T-cell (primary cell): ENCODE data around the gene MRC2. TPM values are rescaled to one million over a fixed set of nuclear protein-coding genes. Genes with fewer than 3 reads are reported as not detected.

Experiments used
- ATAC-seq, 4 experiments: fragments of 200-7000 bp in 3 of 4; fragments of 150-1000 bp in 1 of 4; cut with Tn5 transposase; replicated peaks in 1 of 4; 1 replicate in 3 of 4; 2 replicates in 1 of 4; pipeline ENCODE4 v1.10.0; 2021; ENCODE audit warnings: moderate library complexity in 3 of 4, mild to moderate bottlenecking in 2 of 4, moderate number of reproducible peaks in 1 of 4
- CTCF ChIA-PET, 2 donors: fragments of 300-600 bp; sonication (Branson Sonifier 250); formaldehyde crosslinking; loops; one replicate each; lab custom pipeline; 2022; ENCODE audit warnings: antibody characterized with exemption in 2 of 2; lab: Charles Lee
- POLR2A ChIA-PET, 2 donors: fragments of 300-600 bp; sonication (Branson Sonifier 250); formaldehyde crosslinking; loops; one replicate each; lab custom pipeline; 2022; ENCODE audit warnings: antibody characterized with exemption in 2 of 2; lab: Charles Lee
- DNase-seq, 35 experiments: peaks; one replicate each; pipeline versions ENCODE4 v3.0.0 to v3.0.0-alpha.2; 2013 to 2023
- H3K27ac ChIP-seq: one replicate; pipeline ENCODE4 v1.5.1; 2013; ENCODE audit warnings: low read length
- H3K27me3 ChIP-seq, 2 experiments: replicated peaks in 1 of 2; 1 replicate in 1 of 2; 2 replicates in 1 of 2; pipeline versions ENCODE4 v1.6.1 to v1.7.0; 2013; ENCODE audit warnings: low read length in 1 of 2, mixed read lengths in 1 of 2; ENCODE audit not compliant: control insufficient read depth in 2 of 2, insufficient read depth in 2 of 2; ENCODE audit errors: extremely low read depth in 1 of 2
- H3K36me3 ChIP-seq, 2 donors: 1 replicate in 1 of 2; 2 replicates in 1 of 2; pipeline versions ENCODE4 v1.6.1 to v1.7.0; 2013; ENCODE audit warnings: low read length in 1 of 2; ENCODE audit not compliant: control insufficient read depth in 2 of 2, insufficient read depth in 1 of 2; ENCODE audit errors: extremely low read depth in 1 of 2
- H3K4me1 ChIP-seq, 2 experiments: 1 replicate in 1 of 2; 2 replicates in 1 of 2; pipeline versions ENCODE4 v1.6.1 to v1.7.0; 2013; ENCODE audit warnings: low read length in 2 of 2, mixed read lengths in 1 of 2; ENCODE audit not compliant: insufficient read depth in 2 of 2, control insufficient read depth in 1 of 2; ENCODE audit errors: extremely low read depth in 1 of 2
- H3K4me3 ChIP-seq, 2 donors: 1 replicate in 1 of 2; 2 replicates in 1 of 2; pipeline versions ENCODE4 v1.5.1 to v1.7.0; 2013; ENCODE audit warnings: mild to moderate bottlenecking in 2 of 2, low read length in 1 of 2, moderate library complexity in 1 of 2; ENCODE audit not compliant: control insufficient read depth in 1 of 2; ENCODE audit errors: extremely low read depth in 1 of 2
- H3K9me3 ChIP-seq: 2 replicates; pipeline ENCODE4 v1.7.0; 2013
- H3K27ac Mint-ChIP-seq, 2 donors: one replicate each; pipeline ENCODE4 v1.8.0; 2020 to 2021; ENCODE audit warnings: mild to moderate bottlenecking in 2 of 2, mixed read lengths in 2 of 2
- H3K27me3 Mint-ChIP-seq, 2 donors: one replicate each; pipeline ENCODE4 v1.8.0; 2021 to 2022; ENCODE audit warnings: mixed read lengths in 2 of 2
- H3K36me3 Mint-ChIP-seq: one replicate; pipeline ENCODE4 v1.8.0; 2021; ENCODE audit warnings: mixed read lengths
- H3K4me1 Mint-ChIP-seq, 3 donors: one replicate each; pipeline ENCODE4 v1.8.0; 2020 to 2022; ENCODE audit warnings: mixed read lengths in 3 of 3, mild to moderate bottlenecking in 1 of 3
- H3K4me3 Mint-ChIP-seq, 3 donors: one replicate each; pipeline ENCODE4 v1.8.0; 2020 to 2022; ENCODE audit warnings: mild to moderate bottlenecking in 3 of 3, mixed read lengths in 3 of 3, moderate library complexity in 3 of 3
- H3K9me3 Mint-ChIP-seq, 3 donors: one replicate each; pipeline ENCODE4 v1.8.0; 2020 to 2022; ENCODE audit warnings: mixed read lengths in 3 of 3
- WGBS: methylation state at CpG from one replicate; pipeline ENCODE4 v1.1.5; 2013; ENCODE audit warnings: missing lambda C conversion rate; ENCODE audit not compliant: insufficient coverage; 5-methylcytosine and 5-hydroxymethylcytosine counted together
- total RNA-seq, 35 experiments: library from RNA in 6 of 35; stranded (reverse) in 6 of 35; fragments of 120-200 nt in 1 of 35; gene quantifications; one replicate each; pipeline versions ENCODE4 v1.2.1 to v1.2.4 and lab custom pipeline; 2013 to 2026

The MRC2 gene
- total RNA-seq, 5 donors from 2014 or later (not counting 1 experiment from before 2014, with no cell fraction given): 4.0 to 7.6 (median 5.2) TPM

DNA sequence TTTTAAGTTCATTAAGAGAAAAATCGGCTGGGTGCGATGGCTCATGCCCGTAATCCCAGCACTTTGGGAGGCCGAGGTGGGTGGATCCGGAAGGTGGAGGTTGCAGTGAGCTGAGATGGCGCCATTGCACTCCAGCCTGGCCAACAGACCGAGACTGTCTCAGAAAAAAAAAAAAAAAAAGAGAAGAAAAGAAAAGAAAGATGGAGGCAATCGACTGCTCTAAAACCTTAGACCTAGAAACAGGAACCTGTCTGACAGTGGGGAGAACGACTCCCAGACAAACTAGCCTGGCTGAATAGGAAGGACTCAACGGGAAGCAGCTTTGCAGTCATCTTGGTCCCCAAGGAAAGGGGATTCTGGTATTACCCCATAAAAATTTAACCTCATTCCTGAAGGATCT is 13.7 kb downstream of the MRC2 start:
- no peaks in the 10 kb centered on the region for H3K27me3 Mint-ChIP-seq
- H3K9me3 Mint-ChIP-seq: no peaks in the 10 kb centered on the region
- DNase-seq: no peak
- H3K4me1 Mint-ChIP-seq: peaks cover 0 to 6% (median 6%) of the 10 kb centered on the region in 3 donors
- no peak overlapping the region for H3K4me3 Mint-ChIP-seq
- Histone ChIP-seq H3K4me3 (no peak overlapping the region), H3K9me3 (no peaks in the 10 kb centered on the region), H3K36me3 (no peaks in the 10 kb centered on the region), H3K27ac (no peak overlapping the region), H3K27me3 (peaks cover 0 to 6% of the 10 kb centered on the region in 2 experiments), H3K4me1 (no peaks in the 10 kb centered on the region)
- H3K27ac Mint-ChIP-seq: no peak overlapping the region
- ATAC-seq: no peak
- 95% methylated on average over 7 of the region's 10 CpGs for WGBS
- POLR2A ChIA-PET: no interaction called here
- CTCF ChIA-PET: interaction anchor here in 1 of 2 donors (0.7 kb wide), 1 partner anchor 783 kb away, joined by 4 read pairs; no protein-coding TSS in a partner anchor
- no peaks in the 10 kb centered on the region for H3K36me3 Mint-ChIP-seq

GRCh38 chr17:62641951-62642350 is 14.5 kb downstream of the MRC2 start:
- H3K36me3 Mint-ChIP-seq: no peaks in the 10 kb centered on the region

GRCh38 chr17:62643496-62643895 is 16.0 kb downstream of the MRC2 start:
- ATAC-seq (no peak), DNase-seq (no peak)
- Histone ChIP-seq H3K36me3 (no peaks in the 10 kb centered on the region), H3K4me3 (no peak overlapping the region), H3K9me3 (no peaks in the 10 kb centered on the region), H3K4me1 (no peaks in the 10 kb centered on the region), H3K27me3 (peaks cover 0 to 6% of the 10 kb centered on the region in 2 experiments), H3K27ac (no peak overlapping the region)
- no peaks in the 10 kb centered on the region for H3K27me3 Mint-ChIP-seq
- H3K4me3 Mint-ChIP-seq: no peak overlapping the region
- no peaks in the 10 kb centered on the region for H3K9me3 Mint-ChIP-seq
- no peak overlapping the region for H3K27ac Mint-ChIP-seq
- WGBS: no CpG with 5 or more reads among the region's 6 CpGs
- no peaks in the 10 kb centered on the region for H3K36me3 Mint-ChIP-seq
- ChIA-PET CTCF (no interaction called here), POLR2A (no interaction called here)
- H3K4me1 Mint-ChIP-seq: peaks cover 0 to 6% (median 6%) of the 10 kb centered on the region in 3 donors

More at GRCh38 chr17:62641951-62642350, 14.5 kb downstream of the MRC2 start:
- WGBS: 73% methylated on average over 4 of the region's 6 CpGs
- H3K9me3 Mint-ChIP-seq: no peaks in the 10 kb centered on the region
- no peaks in the 10 kb centered on the region for H3K36me3 ChIP-seq
- no peak overlapping the region for H3K27ac ChIP-seq
- ATAC-seq: no peak
- H3K27me3 ChIP-seq: peaks cover 0 to 6% of the 10 kb centered on the region in 2 experiments
- ChIA-PET POLR2A (no interaction called here), CTCF (no interaction called here)
- no peak overlapping the region for H3K27ac Mint-ChIP-seq
- peaks cover 0 to 6% (median 6%) of the 10 kb centered on the region in 3 donors for H3K4me1 Mint-ChIP-seq
- DNase-seq: no peak
- H3K4me1 ChIP-seq: no peaks in the 10 kb centered on the region
- H3K9me3 ChIP-seq: no peaks in the 10 kb centered on the region
- no peak overlapping the region for H3K4me3 Mint-ChIP-seq
- no peak overlapping the region for H3K4me3 ChIP-seq
- no peaks in the 10 kb centered on the region for H3K27me3 Mint-ChIP-seq

DNA sequence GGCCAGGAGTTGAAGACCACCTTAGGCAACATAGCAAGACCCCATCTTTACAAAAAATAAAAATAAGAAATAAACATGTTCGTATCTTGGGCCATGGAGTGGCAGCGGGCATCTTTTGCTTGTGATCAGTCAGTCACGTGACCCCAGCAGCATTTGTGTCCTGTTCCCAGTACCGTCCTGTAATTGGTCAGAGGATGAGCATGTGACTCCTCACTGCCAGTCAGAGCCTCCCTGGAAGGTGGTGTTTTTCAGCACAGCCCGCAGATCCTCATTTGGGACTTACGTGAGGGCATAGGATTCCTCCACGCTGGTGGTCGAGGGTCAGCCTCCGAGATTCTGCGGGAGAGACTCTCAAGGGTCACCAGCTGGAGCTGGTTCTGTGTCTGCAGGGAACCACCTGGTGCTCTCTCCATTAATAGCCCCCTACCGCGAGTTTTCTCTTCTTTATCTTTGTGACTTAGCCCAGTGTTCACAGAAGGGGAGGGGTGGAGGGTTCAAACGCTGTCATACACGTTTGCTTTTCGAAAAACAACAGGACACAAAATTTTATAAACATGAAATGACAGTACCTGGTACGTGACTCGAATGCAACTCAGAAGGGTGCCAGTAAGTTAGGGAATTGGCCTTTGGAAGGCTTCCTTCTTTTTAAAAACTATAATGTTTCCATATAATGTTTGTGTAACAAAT is 17.2 kb downstream of the MRC2 start:
- ATAC-seq: no peak
- POLR2A ChIA-PET: no interaction called here
- H3K27ac Mint-ChIP-seq: no peak overlapping the region

DNA sequence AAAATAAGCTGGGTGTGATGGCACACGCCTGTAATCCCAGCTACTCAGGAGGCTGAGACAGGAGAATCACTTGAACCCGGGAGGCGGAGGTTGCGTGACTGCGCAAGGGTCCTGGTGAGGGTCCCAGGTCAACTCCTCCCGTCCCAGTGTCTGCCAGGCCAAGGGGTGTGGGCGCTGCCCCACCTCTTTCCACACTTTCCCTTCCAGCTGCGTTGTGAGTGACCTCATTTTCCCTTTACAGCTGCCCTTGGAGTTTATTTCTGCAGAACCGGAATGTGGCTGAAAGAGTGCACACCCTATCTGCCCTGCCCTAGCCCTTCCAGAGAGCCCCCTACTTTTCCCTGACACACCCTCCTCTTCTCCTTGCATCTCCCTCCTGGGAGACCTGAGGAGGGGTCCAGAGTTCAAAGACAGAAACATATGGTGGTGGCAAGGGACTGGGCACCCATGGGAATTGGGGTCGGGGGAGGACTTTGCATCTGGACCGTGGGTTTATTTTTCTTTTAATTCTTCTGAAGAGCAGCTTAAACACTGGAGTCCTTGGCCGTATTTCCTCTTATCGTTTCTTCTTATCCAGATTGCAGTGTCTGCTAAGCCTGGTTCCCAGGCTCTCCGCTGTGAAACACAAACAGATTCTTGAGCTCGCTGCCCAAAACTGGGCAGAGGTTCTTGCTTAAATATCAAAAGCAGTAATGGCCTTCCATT is 20.9 kb downstream of the MRC2 start:
- Histone ChIP-seq H3K27me3 (peaks cover 0 to 19% of the 10 kb centered on the region in 2 experiments), H3K4me1 (peaks cover 4 to 15% of the 10 kb centered on the region in 2 experiments), H3K4me3 (no peak overlapping the region), H3K9me3 (no peaks in the 10 kb centered on the region), H3K36me3 (no peaks in the 10 kb centered on the region), H3K27ac (no peak overlapping the region)
- no peaks in the 10 kb centered on the region for H3K36me3 Mint-ChIP-seq
- ATAC-seq (no peak), DNase-seq (no peak)
- H3K4me1 Mint-ChIP-seq: peaks cover 12 to 19% (median 15%) of the 10 kb centered on the region in 3 donors
- no peak overlapping the region for H3K27ac Mint-ChIP-seq
- POLR2A ChIA-PET: no interaction called here
- 83% methylated on average over 14 of the region's 15 CpGs for WGBS
- no peak overlapping the region for H3K4me3 Mint-ChIP-seq
- H3K27me3 Mint-ChIP-seq: peaks cover 0 to 1% of the 10 kb centered on the region in 2 donors
- CTCF ChIA-PET: no interaction called here
- H3K9me3 Mint-ChIP-seq: no peaks in the 10 kb centered on the region

More for the DNA sequence above, 17.2 kb downstream of the MRC2 start:
- Mint-ChIP-seq H3K9me3 (no peaks in the 10 kb centered on the region), H3K4me3 (no peak overlapping the region), H3K36me3 (no peaks in the 10 kb centered on the region), H3K27me3 (no peaks in the 10 kb centered on the region), H3K4me1 (peaks cover 0 to 6% (median 6%) of the 10 kb centered on the region in 3 donors)
- no peak overlapping the region for H3K27ac ChIP-seq
- H3K9me3 ChIP-seq: no peaks in the 10 kb centered on the region
- no peaks in the 10 kb centered on the region for H3K36me3 ChIP-seq
- no peaks in the 10 kb centered on the region for H3K4me1 ChIP-seq
- CTCF ChIA-PET: no interaction called here
- H3K4me3 ChIP-seq: no peak overlapping the region
- peaks cover 0 to 8% of the 10 kb centered on the region in 2 experiments for H3K27me3 ChIP-seq
- 92% methylated on average over 9 of the region's 17 CpGs for WGBS
- no peak for DNase-seq

- peaks cover 17 to 23% (median 19%) of the 10 kb centered on the region in 3 donors for H3K4me1 Mint-ChIP-seq
- Histone ChIP-seq H3K27me3 (peaks cover 0 to 24% of the 10 kb centered on the region in 2 experiments), H3K9me3 (no peaks in the 10 kb centered on the region), H3K27ac (no peak overlapping the region), H3K36me3 (no peaks in the 10 kb centered on the region), H3K4me1 (peaks cover 7 to 20% of the 10 kb centered on the region in 2 experiments), H3K4me3 (no peak overlapping the region)
- H3K36me3 Mint-ChIP-seq: no peaks in the 10 kb centered on the region
- H3K27me3 Mint-ChIP-seq: peaks cover 0 to 3% of the 10 kb centered on the region in 2 donors
- POLR2A ChIA-PET: no interaction called here
- no peak overlapping the region for H3K27ac Mint-ChIP-seq
- no peak overlapping the region for H3K4me3 Mint-ChIP-seq
- DNase-seq: no peak
- ATAC-seq: no peak
- no peaks in the 10 kb centered on the region for H3K9me3 Mint-ChIP-seq
- CTCF ChIA-PET: no interaction called here
- WGBS: 91% methylated on average over 5 of the region's 6 CpGs
These were observed 21.5 kb downstream of the MRC2 start for GRCh38 chr17:62648956-62649294.
